Left kidney (tissue), 8 donors: Measurements from ENCODE around the gene ZNF132. TPM values are rescaled to one million over a fixed set of nuclear protein-coding genes. Genes with fewer than 3 reads are reported as not detected.
"Not testable (repeated sequence)": the region's sequence is repeated elsewhere in the genome, so short reads cannot be mapped to it uniquely, and the experiment has no call there.

ENCODE experiments used
- DNase-seq: peaks from one replicate; pipeline ENCODE4 v3.0.0-alpha.2; 2013
- long read RNA-seq, 8 donors: transcript quantifications; one replicate each; lab custom pipeline, GENCODE V29; 2026
- polyA plus RNA-seq: library from polyadenylated mRNA; unstranded; fragments of 120-200 nt; gene quantifications from one replicate; pipeline ENCODE4 v1.2.1, GENCODE V29; 2013; ENCODE audit not compliant: insufficient read length

The ZNF132 gene
- polyA plus RNA-seq, result 16.7 TPM
- long read RNA-seq, donor 1, transcript ZNF132-202 (1 exons, 2,356 nt), result major isoform, 5 of 9 reads
- long read RNA-seq, donor 1, partial matches to known transcripts, result 0 of 9 reads
- long read RNA-seq, donor 1, other reads (novel, unspliced or antisense), result 0 of 9 reads
- long read RNA-seq, donor 2, partial matches to known transcripts, result 0 of 5 reads
- long read RNA-seq, donor 2, other reads (novel, unspliced or antisense), result 0 of 5 reads
- long read RNA-seq, donor 3, transcript ZNF132-202 (1 exons, 2,356 nt), result major isoform, 8 of 13 reads
- long read RNA-seq, donor 3, transcript ZNF132-201 (3 exons, 3,031 nt), result minor isoform, 5 of 13 reads
- long read RNA-seq, donor 3, partial matches to known transcripts, result 0 of 13 reads
- long read RNA-seq, donor 3, other reads (novel, unspliced or antisense), result 0 of 13 reads
- long read RNA-seq, donor 4, result 0 reads
- long read RNA-seq, donor 5, partial matches to known transcripts, result 0 of 5 reads
- long read RNA-seq, donor 5, other reads (novel, unspliced or antisense), result 0 of 5 reads
- long read RNA-seq, donor 6, partial matches to known transcripts, result 0 of 5 reads
- long read RNA-seq, donor 6, other reads (novel, unspliced or antisense), result 0 of 5 reads
- long read RNA-seq, donor 7, transcript ZNF132-202 (1 exons, 2,356 nt), result major isoform, 7 of 11 reads
- long read RNA-seq, donor 7, partial matches to known transcripts, result 0 of 11 reads
- long read RNA-seq, donor 7, other reads (novel, unspliced or antisense), result 0 of 11 reads
- long read RNA-seq, donor 8, partial matches to known transcripts, result 0 of 2 reads
- long read RNA-seq, donor 8, other reads (novel, unspliced or antisense), result 0 of 2 reads

GRCh38 chr19:58439576-58440554, at the start of gene ZNF132:
TSS of gene ZNF132 (minus strand) at chr19:58440153. CDS start at chr19:58439821, 332 bp downstream.
- peak; percentile 100 for DNase-seq

- DNase-seq, result not testable (repeated sequence)
Measured at GRCh38 chr19:58484349-58484748, 44.4 kb upstream of the ZNF132 start.

DNA sequence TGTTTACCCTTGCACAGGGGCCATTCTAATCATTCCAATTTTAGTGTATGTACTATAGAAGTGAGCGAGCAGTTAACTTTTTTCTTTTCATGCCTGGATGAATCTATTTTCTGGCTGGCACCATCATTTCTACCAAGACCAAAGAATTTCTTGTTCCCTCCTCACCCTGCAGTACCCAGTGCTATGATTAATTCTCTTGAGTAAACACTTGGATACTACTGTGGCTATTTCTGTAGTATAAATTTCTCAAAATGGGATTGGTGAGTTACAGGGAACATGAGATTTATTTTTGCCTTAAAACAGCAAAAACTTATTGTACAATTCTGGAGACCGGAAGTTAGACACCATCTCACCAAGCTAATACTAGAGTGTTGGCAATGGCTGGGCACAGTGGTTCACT, 43.8 kb upstream of the ZNF132 start:
- no peak for DNase-seq

GRCh38 chr19:58482372-58482771, 42.4 kb upstream of the ZNF132 start:
- no peak for DNase-seq

DNA sequence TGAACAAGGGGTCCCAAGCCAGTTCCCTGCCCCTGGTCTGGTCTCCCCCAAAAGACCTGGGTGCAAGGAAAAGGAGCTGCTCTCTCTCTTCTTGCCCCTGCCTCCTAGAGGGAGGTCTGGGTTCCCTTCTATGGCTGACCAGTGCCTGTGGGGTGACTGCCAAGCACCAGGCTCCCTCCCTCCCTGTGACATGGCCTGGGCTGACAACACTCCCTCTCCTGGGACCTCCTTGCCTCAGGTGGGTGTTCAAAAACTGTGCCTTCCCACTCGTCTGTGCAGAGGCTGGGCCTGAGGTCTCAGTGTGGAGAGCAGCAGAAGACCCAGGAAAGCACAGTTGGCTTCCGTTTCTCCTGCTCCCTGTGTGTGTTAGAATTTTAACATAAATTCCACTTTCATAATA, 40.9 kb upstream of the ZNF132 start:
- no peak for DNase-seq

DNA sequence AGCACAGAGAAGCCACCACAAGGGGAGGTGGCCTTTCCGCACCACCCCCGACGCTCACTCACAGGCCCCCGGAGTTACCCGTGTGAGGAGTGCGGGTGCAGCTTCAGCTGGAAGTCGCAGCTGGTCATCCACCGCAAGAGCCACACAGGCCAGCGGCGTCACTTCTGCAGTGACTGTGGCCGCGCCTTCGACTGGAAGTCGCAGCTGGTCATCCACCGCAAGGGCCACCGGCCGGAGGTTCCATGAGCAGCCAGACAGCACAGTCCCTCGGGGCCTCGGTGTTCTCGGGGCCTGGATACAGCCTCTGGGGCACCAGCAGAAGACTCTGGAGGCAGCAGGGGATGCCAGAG, 40.5 kb upstream of the ZNF132 start:
- no peak for DNase-seq

DNA sequence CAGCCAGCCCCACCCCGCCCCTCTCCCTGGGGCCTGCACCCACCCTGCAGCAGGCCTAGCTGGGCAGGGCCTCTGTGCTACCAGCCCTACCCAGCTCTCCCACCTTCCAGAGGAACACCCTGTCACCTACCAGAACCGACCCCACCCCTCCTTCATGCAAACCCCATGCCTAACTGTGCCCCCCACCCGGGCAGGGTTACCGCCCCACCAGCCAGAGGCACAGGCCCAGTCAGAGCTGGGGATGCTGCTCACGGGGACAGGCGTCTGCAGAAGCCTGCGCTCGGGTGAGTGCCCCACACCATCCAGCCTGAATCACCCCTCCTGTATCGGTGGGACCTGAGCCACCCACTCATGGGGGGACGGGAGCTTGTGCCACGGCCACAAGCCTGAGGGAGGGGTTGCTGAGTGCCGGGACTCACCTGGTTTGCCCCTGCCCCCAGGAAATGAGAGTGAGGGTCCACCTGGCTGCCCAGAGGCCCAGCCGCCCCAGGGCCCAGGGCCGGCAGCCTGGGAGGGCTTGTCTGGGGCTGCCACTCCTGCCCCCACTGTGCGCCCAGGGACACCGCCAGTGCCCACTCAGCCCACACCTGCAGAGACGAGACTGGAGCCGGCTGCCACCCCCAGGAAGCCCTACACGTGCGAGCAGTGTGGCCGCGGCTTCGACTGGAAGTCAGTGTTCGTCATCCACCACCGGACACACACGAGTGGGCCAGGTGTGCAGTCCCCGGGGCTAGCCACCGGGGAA, 40.0 kb upstream of the ZNF132 start:
- DNase-seq, result no peak

- DNase-seq, result no peak
Measured at GRCh38 chr19:58479303-58479702, 39.4 kb upstream of the ZNF132 start.

DNA sequence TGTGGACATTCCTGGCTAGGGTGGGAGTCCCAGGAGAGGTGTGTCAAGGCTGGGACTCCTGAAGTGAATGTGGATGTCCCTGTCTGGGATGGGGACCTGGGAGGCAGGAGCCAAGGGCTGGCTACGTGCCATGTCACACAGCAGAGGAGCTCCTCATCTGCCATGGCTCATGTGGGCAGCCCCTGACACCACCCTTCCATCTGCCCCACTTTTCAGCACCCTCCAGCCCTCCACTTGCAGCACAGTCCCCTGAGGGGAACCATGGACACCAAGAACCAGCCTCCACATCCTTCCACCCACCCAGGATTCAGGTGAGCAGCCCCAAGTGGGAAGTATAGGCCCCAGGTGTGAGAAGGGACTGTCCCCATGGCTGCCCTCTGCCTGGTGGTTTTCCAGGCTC, 37.9 kb upstream of the ZNF132 start:
- DNase-seq, result no peak

DNA sequence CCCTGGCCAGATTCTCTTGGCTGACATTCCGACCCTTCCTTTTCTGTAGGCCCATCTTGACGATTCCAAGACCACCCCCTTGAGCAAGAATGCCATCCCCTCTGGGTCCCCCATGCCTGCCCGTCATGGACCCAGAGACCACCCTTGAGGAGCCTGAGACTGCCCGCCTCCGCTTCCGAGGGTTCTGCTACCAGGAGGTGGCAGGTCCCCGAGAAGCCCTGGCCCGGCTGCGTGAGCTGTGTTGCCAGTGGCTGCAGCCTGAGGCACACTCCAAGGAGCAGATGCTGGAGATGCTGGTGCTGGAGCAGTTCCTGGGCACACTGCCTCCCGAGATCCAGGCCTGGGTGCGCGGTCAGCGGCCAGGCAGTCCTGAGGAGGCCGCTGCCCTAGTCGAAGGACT, 37.2 kb upstream of the ZNF132 start:
- DNase-seq, result no peak

- no peak for DNase-seq
Measured at GRCh38 chr19:58476498-58477015, 36.6 kb upstream of the ZNF132 start.

- DNase-seq, result peak; percentile 97
Measured at GRCh38 chr19:58475714-58476497, 36.0 kb upstream of the ZNF132 start, which contains the start of gene ZNF446. TSS of gene ZNF446 (plus strand) at chr19:58476352. CDS start at chr19:58477219, 867 bp downstream.

DNA sequence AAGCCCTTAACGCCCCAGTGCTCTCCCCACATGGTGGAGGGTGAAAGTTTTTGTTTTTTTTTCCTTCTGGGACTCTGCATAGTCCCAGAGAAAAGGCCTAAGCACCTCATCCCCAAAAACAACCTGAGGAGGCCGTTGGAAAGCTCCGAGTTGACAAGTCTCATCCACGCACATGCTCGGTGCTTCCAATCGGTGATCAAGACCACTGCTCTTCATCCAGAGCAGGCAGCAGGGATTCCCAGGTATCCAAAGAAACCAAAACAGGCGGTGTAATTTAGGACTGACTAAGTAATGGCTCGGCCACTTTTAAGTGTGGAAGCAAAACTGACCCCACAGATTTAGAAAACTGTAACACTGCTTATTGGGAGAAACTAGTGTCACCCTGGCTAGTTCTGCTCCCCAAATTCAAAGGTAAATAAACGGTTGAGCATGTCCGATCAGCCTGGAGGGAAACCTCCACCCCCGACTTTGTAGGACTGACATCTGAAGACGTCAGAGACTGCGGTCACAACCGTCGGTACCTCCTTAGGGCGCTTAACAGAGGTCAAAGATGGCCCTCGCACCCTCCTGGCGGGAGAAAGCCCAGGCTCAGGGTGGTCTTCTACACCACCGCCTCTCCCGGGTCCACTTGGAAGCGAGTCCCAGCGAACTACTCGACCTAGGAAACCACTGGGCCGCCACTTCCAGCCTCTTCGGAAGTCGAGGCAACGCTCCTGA, 35.2 kb upstream of the ZNF132 start:
- DNase-seq, result no peak

DNA sequence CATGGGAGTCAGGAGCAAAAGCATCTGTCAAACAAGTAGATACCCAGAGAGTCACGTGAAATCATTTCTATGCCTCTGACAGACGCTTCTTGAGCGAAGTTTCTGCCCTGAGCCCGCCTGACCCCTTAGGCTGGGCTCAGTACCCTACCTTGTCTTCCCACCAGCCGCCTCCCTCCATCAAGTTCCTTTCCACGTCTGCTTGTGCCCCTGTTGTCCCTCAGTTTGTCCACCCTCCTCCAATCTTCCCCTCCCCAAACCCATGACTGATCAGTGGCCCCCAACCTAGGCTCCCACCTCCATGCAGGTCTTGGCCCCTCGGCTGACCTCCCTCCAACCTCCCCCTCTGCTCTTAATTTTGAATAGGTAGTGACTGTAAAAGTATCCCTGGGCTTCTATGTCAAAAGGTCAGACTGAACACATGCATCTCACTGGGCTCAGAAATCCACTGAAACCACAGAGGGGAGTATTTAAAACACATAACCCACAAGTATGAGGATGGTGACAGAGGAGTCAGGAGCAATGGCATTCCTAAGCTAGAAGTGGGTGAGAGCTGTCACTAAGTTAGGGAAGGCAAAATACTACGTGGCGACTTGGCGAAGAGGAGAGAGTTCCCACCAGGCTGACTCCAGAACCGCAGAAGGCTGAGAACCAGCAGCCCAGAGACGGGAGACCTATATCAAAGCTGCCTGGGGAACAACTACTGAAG, 34.5 kb upstream of the ZNF132 start:
- DNase-seq, result no peak

DNA sequence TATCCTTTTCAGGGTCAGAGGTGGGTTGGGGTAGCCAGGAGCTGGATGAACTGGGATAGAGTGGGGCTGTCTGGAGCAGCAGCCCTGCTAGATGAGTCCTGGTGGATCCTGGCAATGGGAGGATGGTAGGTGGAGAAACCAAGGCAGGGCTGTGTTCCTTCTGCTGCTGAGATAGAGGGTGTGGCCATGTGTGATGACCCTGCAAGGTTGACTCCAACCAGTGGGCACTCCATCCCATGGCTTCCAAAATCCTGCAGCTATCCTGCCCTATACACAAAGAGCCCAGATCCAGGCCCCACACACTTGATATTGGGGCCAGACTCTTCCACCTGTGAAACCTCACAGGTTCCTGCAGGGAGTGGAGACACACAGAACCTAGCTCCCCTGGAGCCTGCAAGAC, 33.8 kb upstream of the ZNF132 start:
- no peak for DNase-seq

- DNase-seq, result no peak
Measured at GRCh38 chr19:58471736-58472135, 31.8 kb upstream of the ZNF132 start.

DNA sequence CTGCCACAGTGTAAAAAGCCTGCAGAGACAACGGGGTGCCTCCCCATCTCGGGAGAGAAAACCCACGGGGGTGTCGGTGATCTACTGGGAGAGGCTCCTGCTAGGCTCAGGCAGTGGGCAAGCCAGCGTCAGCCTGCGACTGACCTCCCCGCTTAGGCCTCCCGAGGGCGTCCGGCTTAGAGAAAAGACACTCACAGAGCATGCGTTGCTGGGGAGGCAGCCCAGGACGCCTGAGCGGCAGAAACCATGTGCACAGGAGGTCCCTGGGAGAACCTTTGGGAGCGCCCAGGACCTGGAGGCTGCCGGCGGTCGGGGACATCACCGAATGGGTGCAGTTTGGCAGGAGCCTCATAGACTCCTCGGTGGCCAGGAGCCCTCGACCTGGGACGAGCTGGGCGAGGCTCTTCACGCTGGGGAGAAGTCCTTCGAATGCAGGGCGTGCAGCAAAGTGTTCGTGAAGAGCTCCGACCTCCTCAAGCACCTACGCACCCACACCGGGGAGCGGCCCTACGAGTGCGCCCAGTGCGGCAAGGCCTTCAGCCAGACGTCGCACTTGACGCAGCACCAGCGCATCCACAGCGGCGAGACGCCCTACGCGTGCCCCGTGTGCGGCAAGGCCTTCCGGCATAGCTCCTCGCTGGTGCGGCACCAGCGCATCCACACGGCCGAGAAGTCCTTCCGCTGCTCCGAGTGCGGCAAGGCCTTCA, 31.0 kb upstream of the ZNF132 start:
- not testable (repeated sequence) for DNase-seq
